Measurements from ENCODE around the gene TBC1D24.

The TBC1D24 gene

GRCh38 chr16:2450975-2451381 is 23.9 kb upstream of the TBC1D24 start:
- DNase-seq (ENCODE audit: low spot score), result no peak

- no peak for DNase-seq (ENCODE audit: low spot score)
Measured at GRCh38 chr16:2451851-2452320, 23.0 kb upstream of the TBC1D24 start.

GRCh38 chr16:2452650-2453049 is 22.3 kb upstream of the TBC1D24 start:
- no peak for DNase-seq (ENCODE audit: low spot score)

GRCh38 chr16:2455081-2455845 is 19.7 kb upstream of the TBC1D24 start:
- DNase-seq (ENCODE audit: low spot score), result no peak

- DNase-seq (ENCODE audit: low spot score), result no peak
Measured at GRCh38 chr16:2456551-2457153, 18.3 kb upstream of the TBC1D24 start.

GRCh38 chr16:2457267-2457666 is 17.7 kb upstream of the TBC1D24 start:
- no peak for DNase-seq (ENCODE audit: low spot score)

GRCh38 chr16:2457946-2458345 is 17.0 kb upstream of the TBC1D24 start:
- no peak for DNase-seq (ENCODE audit: low spot score)

GRCh38 chr16:2458887-2459646 is 15.9 kb upstream of the TBC1D24 start:
- no peak for DNase-seq (ENCODE audit: low spot score)

- DNase-seq (ENCODE audit: low spot score), result peak; percentile 94
Measured at GRCh38 chr16:2459647-2460390, 15.1 kb upstream of the TBC1D24 start, which contains the start of gene TEDC2. Gene TEDC2 (plus strand): TSS chr16:2460109. CDS start chr16:2460145, 36 bp downstream.

- no peak for DNase-seq (ENCODE audit: low spot score)
Measured at GRCh38 chr16:2460391-2460713, 14.6 kb upstream of the TBC1D24 start.

- no peak for DNase-seq (ENCODE audit: low spot score)
Measured at GRCh38 chr16:2460916-2461315, 14.0 kb upstream of the TBC1D24 start.

- DNase-seq (ENCODE audit: low spot score), result no peak
Measured at GRCh38 chr16:2462031-2462866, 12.7 kb upstream of the TBC1D24 start.

GRCh38 chr16:2464333-2464732 is 10.6 kb upstream of the TBC1D24 start:
- no peak for DNase-seq (ENCODE audit: low spot score)

- DNase-seq (ENCODE audit: low spot score), result no peak
Measured at GRCh38 chr16:2465653-2466415, 9.1 kb upstream of the TBC1D24 start.

- no peak for DNase-seq (ENCODE audit: low spot score)
Measured at GRCh38 chr16:2466667-2467527, 8.0 kb upstream of the TBC1D24 start.

GRCh38 chr16:2467528-2468232 is 7.2 kb upstream of the TBC1D24 start:
- DNase-seq (ENCODE audit: low spot score), result no peak

- no peak for DNase-seq (ENCODE audit: low spot score)
Measured at GRCh38 chr16:2468233-2468724, 6.6 kb upstream of the TBC1D24 start.

GRCh38 chr16:2468725-2469398 is 6.1 kb upstream of the TBC1D24 start:
- no peak for DNase-seq (ENCODE audit: low spot score)
